Progenitor cell of endocrine pancreas (in vitro differentiated cells): ENCODE measurements around the gene ARHGAP40. TPM values are rescaled to one million over a fixed set of nuclear protein-coding genes. Genes with fewer than 3 reads are reported as not detected.

Source experiments
- DNase-seq: peaks from one replicate; pipeline ENCODE4 v3.0.0; 2021; ENCODE audit warnings: low spot score; ENCODE audit not compliant: unreplicated experiment
- H3K27ac Mint-ChIP-seq: 2 replicates; pipeline ENCODE4 v1.8.0; 2021; ENCODE audit warnings: mild to moderate bottlenecking, moderate library complexity, mixed read lengths
- H3K27me3 Mint-ChIP-seq: 2 replicates; pipeline ENCODE4 v1.8.0; 2021; ENCODE audit warnings: mixed read lengths
- H3K36me3 Mint-ChIP-seq: 2 replicates; pipeline ENCODE4 v1.8.0; 2022; ENCODE audit warnings: mixed read lengths; ENCODE audit not compliant: insufficient read depth
- H3K4me1 Mint-ChIP-seq: 2 replicates; pipeline ENCODE4 v1.8.0; 2021; ENCODE audit warnings: low read depth, mixed read lengths
- H3K4me3 Mint-ChIP-seq: 2 replicates; pipeline ENCODE4 v1.8.0; 2021; ENCODE audit warnings: low read depth, mild to moderate bottlenecking, moderate library complexity, mixed read lengths
- H3K9me3 Mint-ChIP-seq: 2 replicates; pipeline ENCODE4 v1.8.0; 2021; ENCODE audit warnings: low read depth, mixed read lengths
- CTCF ChIP-seq: fragments of 200-600 bp; sonication (generic); IDR thresholded peaks from one replicate; pipeline ENCODE4 v1.5.0; 2021; ENCODE audit warnings: antibody characterized with exemption, mild to moderate bottlenecking; ENCODE audit not compliant: unreplicated experiment
- total RNA-seq: library from RNA; stranded (reverse); gene quantifications from 2 replicates; pipeline ENCODE4 v1.2.1, GENCODE V29; 2021

Gene ARHGAP40
- total RNA-seq, 1 donor from 2014 or later, result not detected

- Mint-ChIP-seq H3K9me3 (no peaks in the 10 kb centered on the region), H3K36me3 (no peaks in the 10 kb centered on the region), H3K27me3 (peaks cover 37% of the 10 kb centered on the region), H3K4me3 (no peak overlapping the region), H3K4me1 (peaks cover 2% of the 10 kb centered on the region), H3K27ac (no peak overlapping the region)
- no peak for TF ChIP-seq CTCF
- DNase-seq, result no peak
Measured at GRCh38 chr20:38664284-38664683, 62.7 kb downstream of the ARHGAP40 start.

- Mint-ChIP-seq H3K4me3 (no peak overlapping the region), H3K9me3 (no peaks in the 10 kb centered on the region), H3K36me3 (no peaks in the 10 kb centered on the region), H3K4me1 (peaks cover 2% of the 10 kb centered on the region), H3K27ac (no peak overlapping the region), H3K27me3 (peaks cover 41% of the 10 kb centered on the region)
- no peak for DNase-seq
- TF ChIP-seq CTCF, result no peak
Measured at GRCh38 chr20:38665094-38665493, 63.5 kb downstream of the ARHGAP40 start.

GRCh38 chr20:38665506-38666285, 64.1 kb downstream of the ARHGAP40 start:
- Mint-ChIP-seq H3K27ac (no peak overlapping the region), H3K4me3 (no peak overlapping the region), H3K36me3 (no peaks in the 10 kb centered on the region), H3K27me3 (peaks cover 39% of the 10 kb centered on the region), H3K4me1 (peaks cover 2% of the 10 kb centered on the region), H3K9me3 (no peaks in the 10 kb centered on the region)
- no peak for TF ChIP-seq CTCF
- DNase-seq, result no peak

GRCh38 chr20:38667417-38667956, 65.9 kb downstream of the ARHGAP40 start:
- no peaks in the 10 kb centered on the region for H3K9me3 Mint-ChIP-seq
- H3K4me1 Mint-ChIP-seq, result peaks cover 2% of the 10 kb centered on the region
- no peak overlapping the region for H3K27ac Mint-ChIP-seq
- DNase-seq, result no peak
- H3K4me3 Mint-ChIP-seq, result no peak overlapping the region
- no peak for TF ChIP-seq CTCF
- peaks cover 44% of the 10 kb centered on the region for H3K27me3 Mint-ChIP-seq
- no peaks in the 10 kb centered on the region for H3K36me3 Mint-ChIP-seq

GRCh38 chr20:38669688-38670087, 68.1 kb downstream of the ARHGAP40 start:
- Mint-ChIP-seq H3K27ac (no peak overlapping the region), H3K4me3 (no peak overlapping the region), H3K27me3 (peaks cover 53% of the 10 kb centered on the region), H3K9me3 (no peaks in the 10 kb centered on the region), H3K36me3 (no peaks in the 10 kb centered on the region), H3K4me1 (peaks cover 6% of the 10 kb centered on the region)
- no peak for DNase-seq
- no peak for TF ChIP-seq CTCF
